Lung (tissue), 12 donors: ENCODE measurements around the gene TEFM. TPM values are rescaled to one million over a fixed set of nuclear protein-coding genes. Genes with fewer than 3 reads are reported as not detected.
"Not testable (repeated sequence)": the region's sequence is repeated elsewhere in the genome, so short reads cannot be mapped to it uniquely, and the experiment has no call there.

Experiments used
- ATAC-seq: fragments of 200-7000 bp; cut with Tn5 transposase; one replicate; pipeline ENCODE4 v1.9.1; 2020; ENCODE audit warnings: moderate number of reproducible peaks; ENCODE audit not compliant: insufficient read depth, low FRiP score
- DNase-seq, 3 donors: peaks; one replicate each; pipeline ENCODE4 v3.0.0-alpha.2; 2013 to 2017
- H3K27ac ChIP-seq, 2 donors: one replicate each; pipeline ENCODE4 v1.5.1; 2013; ENCODE audit warnings: mild to moderate bottlenecking in 2 of 2, moderate library complexity in 2 of 2, control low read depth in 1 of 2, inconsistent platforms in 1 of 2, low read depth in 1 of 2, low read length in 1 of 2
- H3K27me3 ChIP-seq, 3 donors: one replicate each; pipeline ENCODE4 v1.5.1; 2013; ENCODE audit warnings: low read length in 2 of 3; ENCODE audit not compliant: control insufficient read depth in 3 of 3, insufficient read depth in 3 of 3
- H3K36me3 ChIP-seq, 4 donors: one replicate each; pipeline ENCODE4 v1.5.1; 2013; ENCODE audit warnings: low read length in 4 of 4, mild to moderate bottlenecking in 1 of 4, moderate library complexity in 1 of 4; ENCODE audit not compliant: control insufficient read depth in 4 of 4, insufficient read depth in 4 of 4
- H3K4me1 ChIP-seq, 5 donors: one replicate each; pipeline ENCODE4 v1.5.1; 2013; ENCODE audit warnings: low read length in 5 of 5, mild to moderate bottlenecking in 2 of 5, moderate library complexity in 1 of 5; ENCODE audit not compliant: control insufficient read depth in 5 of 5, insufficient read depth in 5 of 5
- H3K4me3 ChIP-seq: one replicate; pipeline ENCODE4 v1.5.1; 2013; ENCODE audit warnings: mild to moderate bottlenecking, control low read depth, moderate library complexity
- H3K9ac ChIP-seq, 2 donors: one replicate each; pipeline ENCODE4 v1.5.1; 2013; ENCODE audit warnings: low read length in 2 of 2, control low read depth in 1 of 2; ENCODE audit not compliant: insufficient read depth in 1 of 2
- H3K9me3 ChIP-seq, 4 donors: one replicate each; pipeline ENCODE4 v1.5.1; 2013; ENCODE audit warnings: low read length in 3 of 4, mild to moderate bottlenecking in 1 of 4, moderate library complexity in 1 of 4; ENCODE audit not compliant: control insufficient read depth in 4 of 4, insufficient read depth in 3 of 4
- CTCF ChIP-seq: IDR thresholded peaks from 2 replicates; pipeline ENCODE4 v1.5.1; 2012; ENCODE audit warnings: mild to moderate bottlenecking; ENCODE audit errors: control extremely low read depth, extremely low read depth
- WGBS, 2 donors: extraction: QIAGEN DNeasy Blood & Tissue Kit; methylation state at CpG; one replicate each; pipeline ENCODE4 v1.1.7; 2013; 5-methylcytosine and 5-hydroxymethylcytosine counted together
- polyA plus RNA-seq, 2 donors: library from polyadenylated mRNA; stranded (reverse); fragments of 200-250 nt; gene quantifications; one replicate each; pipeline ENCODE4 v1.2.1, GENCODE V29; 2013
- total RNA-seq, 2 donors: library from RNA; depleted of rRNA in 1 of 2; stranded (reverse); fragments of >200 nt in 1 of 2; gene quantifications; one replicate each; pipeline ENCODE4 v1.2.1, GENCODE V29; 2014 to 2021
- donor health status: control.
- donor health status: control.
- donor health status: Bipolar disorder and iron deficiency.
- donor health status: healthy.
- donor health status: DM: yes; HTN: yes; CAD: no.

TEFM gene
- total and polyA plus RNA-seq, 4 donors, result 7.6 to 14.0 (median 11.3) TPM

DNA sequence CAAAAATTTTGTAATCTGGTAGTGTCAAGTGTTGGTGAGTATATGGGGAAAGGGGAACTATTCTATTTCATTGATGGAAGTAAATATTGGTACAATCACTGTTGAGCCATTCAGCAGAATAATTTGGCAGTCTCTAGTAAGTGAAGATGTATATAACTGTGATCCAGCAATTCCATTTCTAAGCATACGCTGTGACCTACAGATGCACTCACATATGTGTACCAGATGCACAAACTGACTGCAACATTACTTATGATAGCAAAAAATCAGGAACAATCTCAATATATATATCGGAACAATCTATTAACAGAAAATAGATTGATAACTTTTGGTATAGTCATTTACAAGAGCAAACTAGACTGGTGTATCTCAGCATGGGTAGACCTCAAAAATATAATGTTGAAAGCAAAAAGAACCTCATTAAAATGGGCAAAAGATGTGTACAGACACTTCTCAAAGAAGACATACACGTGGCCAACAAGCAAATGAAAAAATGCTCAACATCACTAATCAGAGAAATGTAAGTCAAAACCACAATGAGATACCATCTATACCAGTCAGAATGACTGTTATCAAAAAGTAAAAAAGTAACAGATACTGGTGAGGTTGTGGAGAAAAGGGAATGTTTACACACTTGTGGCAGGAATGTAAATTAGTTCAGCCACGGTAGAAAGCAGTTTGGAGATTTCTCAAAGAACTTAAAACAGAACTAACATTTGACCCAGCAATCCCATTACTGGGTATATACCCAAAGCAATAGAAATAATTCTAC, 36.5 kb upstream of the TEFM start:
- Histone ChIP-seq H3K27ac (no peak overlapping the region), H3K27me3 (no peaks in the 10 kb centered on the region), H3K4me3 (no peak overlapping the region), H3K4me1 (peaks cover 0 to 1% (median 0%) of the 10 kb centered on the region in 5 donors), H3K9ac (no peak overlapping the region), H3K9me3 (no peaks in the 10 kb centered on the region), H3K36me3 (peaks cover 0 to 5% (median 0%) of the 10 kb centered on the region in 4 donors)
- DNase-seq (no peak), ATAC-seq (no peak)
- no peak for TF ChIP-seq CTCF
- WGBS, 2 donors, result 65% methylated on average over 4 of the region's 4 CpGs

GRCh38 chr17:30939051-30939689, 33.1 kb upstream of the TEFM start:
- no peak for TF ChIP-seq CTCF
- ATAC-seq (no peak), DNase-seq (peak in 1 of 3 donors; percentile 45)
- 87 to 92% methylated on average over 13 of the region's 13 CpGs for WGBS, 2 donors
- Histone ChIP-seq H3K4me1 (peaks cover 0 to 2% (median 0%) of the 10 kb centered on the region in 5 donors), H3K9ac (no peak overlapping the region), H3K27ac (peak overlapping the region in 1 of 2 donors; percentile 49), H3K27me3 (no peaks in the 10 kb centered on the region), H3K36me3 (peaks cover 0 to 3% (median 0%) of the 10 kb centered on the region in 4 donors), H3K9me3 (no peaks in the 10 kb centered on the region), H3K4me3 (no peak overlapping the region)

DNA sequence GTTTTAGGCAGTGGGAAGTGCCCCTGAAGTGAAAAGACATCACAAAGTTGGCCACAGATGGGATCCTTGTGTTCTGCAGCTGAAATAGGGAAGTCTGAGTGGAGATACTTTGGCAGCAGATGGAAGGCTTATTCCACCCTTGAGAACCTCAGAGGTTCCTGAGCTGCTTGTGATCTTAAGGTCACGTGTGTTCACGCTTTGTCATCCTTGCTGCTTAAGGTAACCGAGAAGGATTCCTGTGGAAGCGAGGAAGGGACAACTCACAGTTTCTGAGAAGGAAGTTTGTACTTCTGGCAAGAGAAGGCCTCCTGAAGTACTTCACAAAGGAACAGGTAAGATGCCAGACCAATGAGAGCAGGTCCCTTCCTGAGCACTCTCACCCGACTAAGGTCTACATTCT, 27.9 kb upstream of the TEFM start:
- H3K9ac ChIP-seq, result no peak overlapping the region
- H3K27ac ChIP-seq, result no peak overlapping the region
- TF ChIP-seq CTCF, result no peak
- DNase-seq, result no peak
- WGBS, 2 donors, result 46 to 50% methylated on average over 5 of the region's 5 CpGs
- peaks cover 0 to 4% (median 0%) of the 10 kb centered on the region in 5 donors for H3K4me1 ChIP-seq
- no peaks in the 10 kb centered on the region for H3K27me3 ChIP-seq
- ATAC-seq, result peak; percentile 49
- peaks cover 0 to 2% (median 0%) of the 10 kb centered on the region in 4 donors for H3K36me3 ChIP-seq
- H3K9me3 ChIP-seq, result no peaks in the 10 kb centered on the region
- no peak overlapping the region for H3K4me3 ChIP-seq

DNA sequence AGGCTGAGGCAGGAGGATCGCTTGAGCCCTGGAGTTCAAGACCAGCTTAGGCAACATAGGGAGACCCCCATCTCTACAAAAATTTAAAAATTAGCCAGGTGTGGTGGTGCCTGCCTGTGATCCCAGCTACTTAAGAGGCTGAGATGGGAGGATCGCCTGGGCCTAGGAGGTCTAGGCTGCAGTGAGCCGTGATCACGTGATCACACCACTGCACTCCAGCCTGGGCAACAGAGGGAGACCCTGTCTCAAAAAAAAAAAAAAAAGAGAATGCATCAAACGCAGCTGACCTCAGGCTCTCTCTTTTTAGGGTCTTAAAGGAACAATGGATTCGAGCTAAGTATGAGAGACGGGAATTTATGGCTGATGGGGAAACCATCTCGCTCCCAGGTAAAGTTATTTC, 25.5 kb upstream of the TEFM start:
- not testable (repeated sequence) for H3K4me3 ChIP-seq, H3K36me3 ChIP-seq, H3K9ac ChIP-seq, H3K27ac ChIP-seq, DNase-seq, H3K4me1 ChIP-seq, H3K27me3 ChIP-seq, H3K9me3 ChIP-seq, ATAC-seq
- 90 to 93% methylated on average over 8 of the region's 8 CpGs for WGBS, 2 donors
